ENCODE results near the gene TMEM163. TPM values are rescaled to one million over a fixed set of nuclear protein-coding genes. Genes with fewer than 3 reads are reported as not detected.

The TMEM163 gene
- total RNA-seq, 2 donors from 2014 or later = 16.2 to 27.5 TPM

- peak; percentile 77 for ATAC-seq
- DNase-seq = peak; percentile 74 to 91 (median 83)
Measured at GRCh38 chr2:134433469-134433868, 285.3 kb downstream of the TMEM163 start.

GRCh38 chr2:134432435-134432883, 286.3 kb downstream of the TMEM163 start:
- Histone ChIP-seq H3K4me1 (peaks cover 86% of the 10 kb centered on the region), H3K27me3 (no peaks in the 10 kb centered on the region), H3K27ac (peak overlapping the region; percentile 83 to 92 (median 92)), H3K36me3 (replicated peaks in 1 of 2; ENCODE audit: insufficient read depth in 1 of 2, low read depth in 2 of 2) (no peaks in the 10 kb centered on the region), H3K9me3 (no peaks in the 10 kb centered on the region), H3K4me3 (no peak overlapping the region)
- WGBS, 2 donors = 13 to 25% methylated on average over 3 of the region's 3 CpGs
- peak; percentile 91 for ATAC-seq
- intact Hi-C loops (cut with DNase I) = no loop called here
- peak; percentile 71 to 91 (median 80) for DNase-seq
- peak in 1 of 3 donors; percentile 24 for TF ChIP-seq POLR2A (IDR thresholded peaks at IDR 0.05)
- TF ChIP-seq CTCF (IDR thresholded peaks at IDR 0.05) = no peak

More at GRCh38 chr2:134433469-134433868, 285.3 kb downstream of the TMEM163 start:
- TF ChIP-seq CTCF (IDR thresholded peaks at IDR 0.05) = peak in 1 of 7 experiments; percentile 1
- peak in 2 of 3 donors; percentile 21 to 43 for TF ChIP-seq POLR2A (IDR thresholded peaks at IDR 0.05)
- intact Hi-C loops (cut with DNase I) = no loop called here
- 20 to 29% methylated on average over 7 of the region's 7 CpGs for WGBS, 2 donors
- Histone ChIP-seq H3K4me1 (peaks cover 88% of the 10 kb centered on the region), H3K9me3 (no peaks in the 10 kb centered on the region), H3K36me3 (replicated peaks in 1 of 2; ENCODE audit: insufficient read depth in 1 of 2, low read depth in 2 of 2) (no peaks in the 10 kb centered on the region), H3K27ac (peak overlapping the region; percentile 83 to 92 (median 92)), H3K4me3 (no peak overlapping the region), H3K27me3 (no peaks in the 10 kb centered on the region)

- Histone ChIP-seq H3K27ac (peak overlapping the region; percentile 83 to 92 (median 92)), H3K27me3 (no peaks in the 10 kb centered on the region), H3K36me3 (replicated peaks in 1 of 2; ENCODE audit: insufficient read depth in 1 of 2, low read depth in 2 of 2) (no peaks in the 10 kb centered on the region), H3K9me3 (no peaks in the 10 kb centered on the region), H3K4me1 (peaks cover 83% of the 10 kb centered on the region), H3K4me3 (no peak overlapping the region)
- intact Hi-C loops (cut with DNase I) = no loop called here
- WGBS, 2 donors = 28 to 42% methylated on average over 2 of the region's 2 CpGs
- ATAC-seq (peak; percentile 25), DNase-seq (no peak)
- TF ChIP-seq CTCF (IDR thresholded peaks at IDR 0.05) (no peak), POLR2A (IDR thresholded peaks at IDR 0.05) (no peak)
Measured at GRCh38 chr2:134431838-134432434, 286.9 kb downstream of the TMEM163 start.

- intact Hi-C loops (cut with DNase I) = no loop called here
- Histone ChIP-seq H3K9me3 (no peaks in the 10 kb centered on the region), H3K4me1 (peaks cover 62% of the 10 kb centered on the region), H3K27me3 (no peaks in the 10 kb centered on the region), H3K4me3 (no peak overlapping the region), H3K27ac (peak overlapping the region; percentile 36 to 92 (median 87)), H3K36me3 (replicated peaks in 1 of 2; ENCODE audit: insufficient read depth in 1 of 2, low read depth in 2 of 2) (no peaks in the 10 kb centered on the region)
- DNase-seq (no peak), ATAC-seq (no peak)
- TF ChIP-seq CTCF (IDR thresholded peaks at IDR 0.05) (no peak), POLR2A (IDR thresholded peaks at IDR 0.05) (no peak)
- WGBS, 2 donors = 74 to 77% methylated on average over 4 of the region's 4 CpGs
Measured at GRCh38 chr2:134429886-134430285, 288.9 kb downstream of the TMEM163 start.

- no peak for DNase-seq
- intact Hi-C loops (cut with DNase I) = no loop called here
- no peak for TF ChIP-seq POLR2A (IDR thresholded peaks at IDR 0.05)
- no peak for TF ChIP-seq CTCF (IDR thresholded peaks at IDR 0.05)
- H3K4me1 ChIP-seq = peaks cover 31% of the 10 kb centered on the region
- H3K9me3 ChIP-seq = no peaks in the 10 kb centered on the region
- 91 to 93% methylated on average over 3 of the region's 3 CpGs for WGBS, 2 donors
- H3K36me3 ChIP-seq (replicated peaks in 1 of 2; ENCODE audit: insufficient read depth in 1 of 2, low read depth in 2 of 2) = no peaks in the 10 kb centered on the region
- H3K27me3 ChIP-seq = no peaks in the 10 kb centered on the region
- no peak for ATAC-seq
- H3K27ac ChIP-seq = no peak overlapping the region
- H3K4me3 ChIP-seq = no peak overlapping the region
Measured at GRCh38 chr2:134426721-134427120, 292.1 kb downstream of the TMEM163 start.

Measured in body of pancreas (tissue), 4 donors.